IMR-90 (cell line): ENCODE measurements around the gene AK2. TPM values are rescaled to one million over a fixed set of nuclear protein-coding genes. Genes with fewer than 3 reads are reported as not detected.

Source experiments
- ATAC-seq: fragments of 200-7000 bp; cut with Tn5 transposase; 2 replicates; pipeline ENCODE4 v1.9.1; 2020; ENCODE audit warnings: low read depth, mild to moderate bottlenecking, moderate library complexity
- BruUV-seq: library from RNA; stranded (reverse); fragments of 400-500 nt; replicated peaks from 2 replicates; lab custom pipeline; 2021; lab: Mats Ljungman, UMichigan
- CTCF ChIA-PET: fragments of 300-600 bp; formaldehyde crosslinking; extraction: SDS; loops from one replicate; lab custom pipeline; 2021; ENCODE audit warnings: antibody characterized with exemption; lab: Yijun Ruan, JAX
- POLR2A ChIA-PET: fragments of 300-600 bp; sonication (Branson Sonifier 250); formaldehyde crosslinking; loops from one replicate; lab custom pipeline; 2022; ENCODE audit warnings: antibody characterized with exemption; ENCODE audit not compliant: unreplicated experiment; lab: Charles Lee
- DNase-seq: peaks from one replicate; pipeline ENCODE4 v3.0.0; 2013
- H2AFZ ChIP-seq: replicated peaks from 2 replicates; pipeline ENCODE3; 2013; ENCODE audit warnings: low read length, mild to moderate bottlenecking; ENCODE audit not compliant: poor library complexity
- H2AK5ac ChIP-seq: 2 replicates; pipeline ENCODE4 v1.6.1; 2013; ENCODE audit warnings: low read depth, low read length, inconsistent platforms
- H2AK9ac ChIP-seq: replicated peaks from 2 replicates; pipeline ENCODE3; 2013; ENCODE audit warnings: mild to moderate bottlenecking, low read depth, low read length, moderate library complexity; ENCODE audit not compliant: poor library complexity
- H2BK120ac ChIP-seq: 2 replicates; pipeline ENCODE4 v1.6.1; 2013; ENCODE audit warnings: low read depth, low read length, inconsistent platforms
- H2BK15ac ChIP-seq: 3 replicates; pipeline ENCODE4 v1.6.1; 2013; ENCODE audit warnings: low read depth, low read length, inconsistent platforms
- H2BK20ac ChIP-seq: 2 replicates; pipeline ENCODE4 v1.6.1; 2013; ENCODE audit warnings: low read depth, mild to moderate bottlenecking, inconsistent platforms, low read length, moderate library complexity
- H2BK5ac ChIP-seq: 2 replicates; pipeline ENCODE4 v1.6.1; 2013; ENCODE audit warnings: mild to moderate bottlenecking, low read depth, low read length, inconsistent platforms; ENCODE audit not compliant: poor library complexity, severe bottlenecking
- H3K14ac ChIP-seq: replicated peaks from 2 replicates; pipeline ENCODE4 v1.6.1; 2013; ENCODE audit warnings: low read depth, low read length, inconsistent platforms
- H3K18ac ChIP-seq: 2 replicates; pipeline ENCODE4 v1.6.1; 2013; ENCODE audit warnings: low read depth, low read length, control low read depth
- H3K23ac ChIP-seq: 2 replicates; pipeline ENCODE4 v1.6.1; 2013; ENCODE audit warnings: low read depth, low read length, inconsistent platforms
- H3K27ac ChIP-seq: 2 replicates; pipeline ENCODE4 v1.5.1; 2013; ENCODE audit warnings: mild to moderate bottlenecking, control low read depth, low read length; ENCODE audit not compliant: insufficient read depth
- H3K27me3 ChIP-seq: 2 replicates; pipeline ENCODE4 v1.6.1; 2013; ENCODE audit warnings: low read length; ENCODE audit not compliant: control insufficient read depth, insufficient read depth
- H3K36me3 ChIP-seq: 2 replicates; pipeline ENCODE4 v1.6.1; 2013; ENCODE audit warnings: low read length, mixed read lengths; ENCODE audit not compliant: control insufficient read depth, insufficient read depth
- H3K4ac ChIP-seq: 2 replicates; pipeline ENCODE4 v1.6.1; 2013; ENCODE audit warnings: low read depth, low read length, inconsistent platforms
- H3K4me1 ChIP-seq: 2 replicates; pipeline ENCODE4 v1.6.1; 2013; ENCODE audit warnings: low read length, mixed read lengths; ENCODE audit not compliant: control insufficient read depth, insufficient read depth
- H3K4me2 ChIP-seq: 2 replicates; pipeline ENCODE4 v1.6.1; 2013; ENCODE audit warnings: low read depth, mild to moderate bottlenecking, control low read depth, low read length, moderate library complexity
- H3K4me3 ChIP-seq: 2 replicates; pipeline ENCODE4 v1.5.1; 2013; ENCODE audit warnings: low read depth, mild to moderate bottlenecking, control low read depth, low read length, moderate library complexity; ENCODE audit not compliant: insufficient read depth
- H3K56ac ChIP-seq: 2 replicates; pipeline ENCODE4 v1.6.1; 2013; ENCODE audit warnings: low read length, inconsistent platforms; ENCODE audit not compliant: insufficient read depth; ENCODE audit errors: extremely low read depth
- H3K79me1 ChIP-seq, 2 experiments: 2 replicates each; pipeline ENCODE4 v1.6.1; 2013; ENCODE audit warnings: low read length in 2 of 2, inconsistent platforms in 1 of 2, low read depth in 1 of 2
- H3K9ac ChIP-seq: 2 replicates; pipeline ENCODE4 v1.6.1; 2013; ENCODE audit warnings: low read depth, low read length, control low read depth
- H3K9me1 ChIP-seq: 2 replicates; pipeline ENCODE4 v1.6.1; 2013; ENCODE audit warnings: low read length, inconsistent platforms; ENCODE audit not compliant: insufficient read depth
- H3K9me3 ChIP-seq: 2 replicates; pipeline ENCODE4 v1.6.1; 2013; ENCODE audit warnings: low read length; ENCODE audit not compliant: control insufficient read depth, insufficient read depth
- H4K20me1 ChIP-seq: 2 replicates; pipeline ENCODE4 v1.6.1; 2013; ENCODE audit warnings: low read length, inconsistent platforms; ENCODE audit not compliant: insufficient read depth
- H4K5ac ChIP-seq: 2 replicates; pipeline ENCODE4 v1.6.1; 2013; ENCODE audit warnings: mild to moderate bottlenecking, low read depth, low read length, control low read depth
- H4K8ac ChIP-seq, 2 experiments: 2 replicates each; pipeline ENCODE4 v1.6.1; 2013; ENCODE audit warnings: low read depth in 2 of 2, low read length in 2 of 2, control low read depth in 1 of 2, inconsistent platforms in 1 of 2
- H4K91ac ChIP-seq: 2 replicates; pipeline ENCODE4 v1.6.1; 2013; ENCODE audit warnings: low read depth, low read length, inconsistent platforms; ENCODE audit not compliant: insufficient read depth
- CEBPB ChIP-seq: IDR thresholded peaks from 2 replicates; pipeline ENCODE4 v1.6.1; 2012; ENCODE audit warnings: low read depth, low read length, improper control_type of control experiment
- FOS ChIP-seq: fragments of 150-350 bp; IDR thresholded peaks from 2 replicates; pipeline ENCODE4 v1.6.1; 2016; ENCODE audit warnings: low read depth, low read length
- NFE2L2 ChIP-seq: fragments of 150-350 bp; IDR thresholded peaks from 2 replicates; pipeline ENCODE4 v1.6.1; 2016; ENCODE audit warnings: low read depth, mild to moderate bottlenecking, low read length
- RCOR1 ChIP-seq: IDR thresholded peaks from 2 replicates; pipeline ENCODE4 v1.6.1; 2012; ENCODE audit warnings: mild to moderate bottlenecking, low read length, improper control_type of control experiment; ENCODE audit not compliant: insufficient replicate concordance
- WGBS, 2 experiments: methylation state at CpG; one replicate each; pipeline versions ENCODE4 v1.1.5 to v1.1.7; 2013; ENCODE audit warnings: missing lambda C conversion rate in 2 of 2; ENCODE audit not compliant: insufficient read length in 1 of 2; ENCODE audit errors: extremely low coverage in 2 of 2; 5-methylcytosine and 5-hydroxymethylcytosine counted together
- dilution Hi-C: fragments of 300-500 bp; cut with HindIII; formaldehyde crosslinking; loops from one replicate; pipeline ENCODE4 v1.14.3; 2018; ENCODE audit warnings: low sequenced_read_pairs; ENCODE audit not compliant: unreplicated experiment
- in situ Hi-C: fragments of 300-500 bp; cut with MboI; formaldehyde crosslinking; loops from 3 replicates; pipeline ENCODE4 v1.14.3; 2019; ENCODE audit warnings: low sequenced_read_pairs, inconsistent platforms, mixed read lengths
- intact Hi-C: fragments of 100-400 bp; cut with micrococcal nuclease; formaldehyde crosslinking; loops from 2 replicates; pipeline ENCODE4 v1.10.0; 2022
- polyA plus RNA-seq, 3 experiments: library from polyadenylated mRNA; depleted of rRNA; stranded (reverse); fragments of >200 nt; gene quantifications; 2 replicates each; pipeline ENCODE4 v1.2.3, GENCODE V29; 2012; ENCODE audit warnings: low replicate concordance in 1 of 3
- total RNA-seq: library from RNA; depleted of rRNA; stranded (reverse); fragments of >200 nt; gene quantifications from 2 replicates; pipeline ENCODE4 v1.2.3, GENCODE V29; 2012

Gene AK2
- total and polyA plus RNA-seq, 2 of the 4 experiments (the other 2 are of a cell fraction): 118 to 203 TPM

DNA sequence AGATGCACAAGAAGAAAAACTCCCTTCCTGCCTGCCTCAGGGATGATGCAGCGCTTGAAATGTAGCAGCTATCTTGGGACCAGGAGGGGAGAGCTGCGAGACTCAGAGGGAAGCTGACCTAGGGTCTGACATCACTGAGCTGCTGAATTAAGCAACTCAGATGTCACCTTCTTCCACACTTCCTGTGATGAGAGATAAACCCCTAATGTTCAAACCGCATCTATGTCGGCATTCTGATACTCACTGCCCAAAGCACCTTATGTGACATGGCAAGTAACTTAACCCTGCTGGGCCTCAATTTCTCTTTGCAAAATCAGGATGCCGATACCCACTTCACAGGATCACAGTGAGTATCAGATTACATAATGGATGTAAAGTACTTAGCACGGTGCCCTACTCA, 9.1 kb upstream of the AK2 start:
- Histone ChIP-seq H2AFZ (peak overlapping the region; percentile 13), H2BK5ac (no peak overlapping the region), H2AK5ac (no peak overlapping the region), H3K4me3 (no peak overlapping the region), H3K36me3 (no peaks in the 10 kb centered on the region), H3K23ac (0 out of 2 replicates have a peak overlapping the region, but pooled peaks have one; percentile 11), H3K4ac (no peak overlapping the region), H4K8ac (no peak overlapping the region), H3K27ac (no peak overlapping the region), H4K5ac (no peak overlapping the region), H3K4me1 (peaks cover 4% of the 10 kb centered on the region; the same call in 1 of the 2 replicates), H4K91ac (no peak overlapping the region), H2BK20ac (no peak overlapping the region), H3K9me3 (no peaks in the 10 kb centered on the region), H3K9ac (no peak overlapping the region), H3K27me3 (no peaks in the 10 kb centered on the region), H2AK9ac (no peak overlapping the region), H4K20me1 (no peaks in the 10 kb centered on the region), H3K18ac (no peak overlapping the region), H2BK120ac (no peak overlapping the region), H2BK15ac (no peak overlapping the region), H3K79me1 (no peaks in the 10 kb centered on the region), H3K9me1 (peaks cover 4% of the 10 kb centered on the region; the same call in 1 of the 2 replicates), H3K14ac (no peak overlapping the region), H3K4me2 (no peak overlapping the region), H3K56ac (no peak overlapping the region)
- dilution Hi-C loops (no loop called here), in situ Hi-C loops (no loop called here), intact Hi-C loops (no loop called here)
- DNase-seq (peak; percentile 52), ATAC-seq (no peak)
- POLR2A ChIA-PET: interaction anchor here (0.7 kb wide), 1 partner anchor 105 kb away, joined by 6 read pairs; no protein-coding TSS in a partner anchor
- WGBS, 2 experiments: 17% methylated on average over 1 of the region's 6 CpGs; no CpG with 5 or more reads in 1 of the 2 experiments
- TF ChIP-seq RCOR1 (no peak), CEBPB (peak; percentile 75), NFE2L2 (no peak), FOS (no peak)
- BruUV-seq: no TSS peak
- CTCF ChIA-PET: no interaction called here
